ENCODE data around the gene SPSB1.

Gene SPSB1

DNA sequence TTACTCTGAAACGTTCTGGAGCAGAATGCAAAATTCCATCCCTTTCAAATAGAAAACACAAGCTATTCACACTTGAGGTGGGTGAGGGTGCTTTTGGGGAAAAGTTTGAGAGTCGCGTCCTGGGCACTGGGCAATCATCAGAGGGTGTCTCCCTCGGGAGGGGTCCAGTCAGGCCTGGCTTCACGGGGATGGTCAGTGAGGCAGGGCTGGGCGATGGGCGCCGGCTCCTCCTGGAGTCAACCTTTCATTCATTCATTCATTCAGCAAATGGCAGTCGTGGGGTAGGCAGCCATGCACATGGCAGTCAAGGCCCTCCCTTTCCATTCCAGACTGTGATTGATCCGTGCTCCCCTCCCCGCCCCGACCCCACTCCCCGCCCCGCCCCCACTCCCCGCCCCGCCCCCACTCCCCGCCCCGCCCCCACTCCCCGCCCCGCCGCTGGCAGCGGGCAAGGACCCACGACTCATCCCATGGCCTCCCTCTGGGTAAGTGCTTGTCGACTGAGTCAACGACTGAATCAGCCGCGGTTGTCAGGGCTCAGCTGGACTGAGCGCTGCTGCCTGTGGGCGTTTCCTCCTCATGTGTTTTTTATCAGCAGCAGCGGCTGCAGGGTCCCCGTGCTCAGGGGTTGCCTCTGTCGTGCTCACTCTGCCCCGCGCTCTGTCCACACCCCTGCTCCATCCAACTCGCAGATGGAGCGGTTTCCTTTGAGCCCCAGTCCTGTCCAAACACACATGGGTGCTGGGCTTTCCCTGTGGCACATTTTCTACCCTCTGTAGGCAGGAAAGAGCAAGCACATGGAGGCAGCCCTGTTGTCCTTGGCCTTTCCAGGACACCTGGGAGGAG is 12.5 kb upstream of the SPSB1 start:
- peak; percentile 95 for DNase-seq

DNA sequence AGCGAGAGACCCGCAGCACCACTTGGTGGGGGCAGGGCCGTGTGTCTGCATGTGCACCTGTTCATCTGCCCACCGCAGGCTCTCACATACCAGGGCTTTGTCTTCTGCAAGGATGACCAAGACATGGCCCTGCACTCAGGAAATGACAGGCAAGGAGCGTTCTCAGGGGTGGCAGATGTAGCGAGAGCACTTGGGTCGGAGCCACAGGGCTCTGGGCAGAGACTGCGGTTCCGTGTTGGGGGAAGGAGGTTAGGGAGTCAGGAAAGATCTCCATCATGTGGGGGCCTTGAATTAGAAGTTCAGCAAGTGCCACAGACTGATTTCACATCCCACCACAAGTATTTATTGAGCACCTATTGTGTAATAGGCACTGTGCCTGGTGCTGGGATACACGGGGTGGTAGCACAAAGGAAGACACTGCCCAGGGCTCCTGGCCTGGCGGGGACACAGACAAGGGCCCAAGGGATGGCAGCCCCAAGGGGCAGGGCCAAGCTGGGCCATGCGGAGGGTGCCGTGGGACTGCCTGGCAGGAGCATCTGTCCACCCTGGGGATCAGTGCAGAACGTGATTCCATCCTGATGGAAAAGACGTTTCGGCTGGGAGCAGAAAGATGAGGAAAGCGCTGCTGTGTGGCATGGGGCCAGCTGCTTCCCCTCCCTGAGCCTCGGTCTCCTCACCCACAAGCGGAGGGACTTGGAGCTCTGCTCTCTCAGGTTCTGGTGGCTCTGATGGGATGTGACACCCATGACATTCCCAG is 11.4 kb upstream of the SPSB1 start:
- peak; percentile 37 for DNase-seq

DNA sequence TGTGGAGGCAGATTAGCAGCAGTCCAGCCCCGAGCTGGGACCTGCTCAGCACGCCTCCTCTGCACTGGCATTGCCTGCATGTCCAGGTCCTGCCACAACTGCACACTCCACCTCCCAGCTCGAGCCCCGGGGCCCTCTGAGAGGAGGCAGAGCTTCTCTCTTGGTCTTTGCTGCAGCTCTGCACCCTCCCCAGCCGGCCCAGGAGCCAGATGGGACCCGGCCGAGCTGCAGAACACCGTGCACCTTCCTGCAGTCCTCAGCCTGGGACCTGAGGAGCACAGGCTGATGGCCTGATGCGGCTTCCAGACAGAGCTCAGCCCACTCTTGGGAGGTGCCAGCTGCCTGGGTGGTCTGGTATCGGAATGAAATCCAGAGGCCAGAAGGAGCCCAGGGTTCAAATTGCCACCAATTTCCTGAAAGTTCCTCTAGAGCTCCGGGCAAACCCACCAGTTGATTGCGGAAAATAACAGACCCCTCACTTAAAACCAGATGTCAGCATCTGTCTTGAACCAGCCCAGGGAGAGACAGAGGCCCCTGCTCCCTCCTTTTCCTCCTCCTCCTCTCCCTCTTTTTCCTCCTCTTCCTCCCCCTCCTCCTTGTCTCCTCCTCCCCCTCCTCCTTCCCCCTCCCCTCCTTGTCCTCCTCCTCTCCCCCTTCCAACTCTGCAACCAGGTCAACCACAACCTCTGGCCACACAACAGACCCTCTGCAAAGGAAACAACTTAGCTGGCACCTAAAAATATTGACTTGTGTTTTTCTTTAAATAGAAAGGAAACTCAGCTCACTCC is 10.6 kb upstream of the SPSB1 start:
- DNase-seq = no peak

DNA sequence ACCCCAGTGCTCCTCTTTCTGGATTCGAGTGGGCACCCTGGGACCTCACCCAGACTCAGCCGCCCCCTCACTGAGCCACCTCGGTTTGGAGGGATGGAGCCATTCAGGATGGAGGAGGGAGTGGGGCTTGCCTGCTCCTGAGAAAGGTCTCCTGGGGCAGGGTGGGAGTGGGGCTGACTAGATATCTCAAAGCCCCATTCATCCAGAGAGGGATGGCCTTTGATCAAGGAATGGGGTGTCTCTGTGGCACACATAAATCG is 10.1 kb upstream of the SPSB1 start:
- DNase-seq = no peak

DNA sequence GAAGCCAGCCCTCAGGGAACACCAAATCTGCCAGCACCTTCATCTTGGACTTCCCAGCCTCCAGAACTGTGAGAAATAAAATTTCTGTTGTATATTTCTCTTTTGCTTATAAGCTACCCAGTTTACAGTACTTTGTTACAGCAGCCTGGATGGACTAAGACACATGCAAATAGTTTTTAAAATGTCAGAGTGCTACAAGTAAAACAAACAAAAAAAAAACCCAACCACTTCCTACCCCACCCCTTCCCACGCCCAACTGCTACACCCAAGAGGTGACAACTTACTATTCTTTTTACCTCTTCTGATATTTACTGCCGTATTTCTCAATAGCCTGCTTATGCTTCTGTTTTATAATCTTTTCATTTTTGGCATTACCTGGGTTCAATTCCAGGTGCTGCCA is 8.6 kb upstream of the SPSB1 start:
- no peak for DNase-seq

DNA sequence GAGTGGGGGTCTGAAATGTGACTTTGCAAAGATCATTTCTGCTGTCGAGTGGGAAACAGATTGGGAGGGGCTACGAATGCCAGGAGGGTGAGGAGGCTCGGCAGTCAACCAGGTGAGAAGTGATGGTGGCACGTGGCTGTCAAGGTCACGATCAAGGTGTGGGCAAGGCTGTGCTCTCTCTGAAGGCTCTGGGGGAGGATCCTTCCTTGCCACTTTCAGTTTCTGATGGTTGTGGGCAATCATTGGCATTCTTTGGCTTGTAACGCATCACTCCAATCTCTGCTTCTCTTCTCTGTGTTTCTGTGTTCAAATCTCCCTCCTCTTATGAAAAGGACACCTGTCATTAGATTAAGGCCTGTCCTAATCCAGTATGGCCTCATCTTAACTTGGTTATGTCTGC is 6.1 kb upstream of the SPSB1 start:
- DNase-seq = no peak

DNA sequence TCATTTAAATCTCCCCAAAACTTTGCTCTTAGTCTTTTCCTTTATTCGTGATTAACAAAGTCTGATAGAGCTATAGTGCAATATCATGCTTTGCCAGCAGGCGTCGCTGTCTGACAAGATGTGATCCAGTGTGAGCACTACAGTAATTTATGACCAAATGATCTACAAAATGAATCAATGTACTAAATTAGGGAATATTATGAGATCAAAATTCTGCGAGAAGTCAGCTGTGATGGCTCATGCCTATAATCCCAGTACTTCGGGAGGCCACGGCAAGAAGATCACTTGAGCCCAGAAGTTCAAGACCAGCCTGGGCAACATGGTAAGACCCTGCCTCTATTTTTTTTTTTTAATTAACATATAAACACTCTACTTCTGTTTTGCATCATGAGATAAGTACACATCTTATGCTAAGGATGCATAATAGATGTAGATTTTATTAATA is 3.6 kb upstream of the SPSB1 start:
- peak; percentile 59 for DNase-seq

DNA sequence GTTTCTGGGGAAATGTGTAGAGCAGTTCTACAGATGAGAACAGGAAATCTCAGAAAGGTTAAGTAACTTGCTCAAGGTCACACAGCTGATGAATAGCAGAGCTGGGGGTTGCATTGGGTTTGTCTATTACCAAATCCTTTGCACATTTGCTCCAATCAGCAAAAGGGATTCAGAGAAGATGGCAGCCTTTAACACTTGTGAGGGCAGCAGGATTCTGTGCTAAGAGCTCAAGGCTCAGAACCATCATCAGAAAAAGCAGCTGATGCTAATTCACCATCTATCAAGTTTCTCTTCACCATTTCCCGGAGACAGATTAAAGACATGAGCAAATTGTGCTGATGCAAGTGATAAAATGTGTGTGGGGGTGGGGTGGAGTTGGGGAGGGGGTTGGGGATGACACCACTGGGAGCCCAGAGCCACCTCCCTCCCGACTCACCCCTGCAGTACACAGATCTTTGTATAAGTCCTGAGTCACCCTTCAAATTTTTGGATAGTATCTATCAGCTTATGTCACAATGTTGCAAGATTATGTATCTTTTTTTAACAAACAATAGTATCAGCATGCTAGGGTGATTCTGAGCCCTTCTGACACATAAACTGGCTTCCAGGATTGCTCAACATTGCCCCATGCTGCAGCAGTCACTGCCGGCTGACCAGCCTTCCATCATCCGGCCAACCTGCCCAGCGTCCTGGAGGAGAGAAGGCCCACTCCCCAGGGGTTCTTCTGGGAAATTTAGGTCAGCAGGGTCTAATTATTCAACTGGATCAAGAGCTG is 2.8 kb upstream of the SPSB1 start:
- peak; percentile 95 for DNase-seq

DNA sequence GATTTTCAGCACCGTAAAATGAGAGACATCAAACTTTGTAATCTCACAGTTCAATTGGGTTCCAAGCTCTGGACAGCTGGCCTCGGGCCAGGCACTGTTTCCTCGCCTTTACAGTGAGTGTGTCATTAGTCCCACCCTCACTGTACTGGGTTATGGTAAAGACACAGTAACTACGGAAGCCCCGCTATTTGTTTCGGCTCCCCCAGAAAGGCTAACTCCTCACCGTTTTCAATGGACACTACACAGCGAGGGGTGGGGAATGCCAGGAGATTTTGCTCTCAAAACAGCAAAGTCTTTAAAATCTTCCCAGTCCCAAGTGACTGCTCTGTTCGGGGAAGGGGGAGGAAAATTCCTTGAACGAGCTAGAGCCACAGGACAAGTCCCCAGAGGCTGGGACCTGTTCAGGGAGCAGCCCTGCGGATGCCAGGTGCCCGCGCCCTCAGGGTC is 757 bp upstream of the SPSB1 start:
- peak; percentile 64 for DNase-seq

DNA sequence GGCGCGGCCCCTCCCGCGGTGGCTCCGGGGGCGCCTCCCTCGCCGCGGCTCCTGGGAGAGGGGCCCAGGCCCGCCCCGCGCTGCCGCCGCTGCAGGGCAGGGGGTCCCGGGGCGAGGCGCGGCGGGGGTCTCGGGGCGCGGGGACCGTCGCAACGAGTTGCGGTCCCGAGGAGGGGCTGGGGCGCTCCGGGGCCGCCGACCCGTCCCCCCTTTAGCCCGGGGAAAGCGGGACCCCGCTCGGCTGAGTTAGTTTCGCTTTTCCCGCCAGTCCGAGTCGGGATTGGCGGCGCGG is 493 bp downstream of the SPSB1 start:
- no peak for DNase-seq

DNA sequence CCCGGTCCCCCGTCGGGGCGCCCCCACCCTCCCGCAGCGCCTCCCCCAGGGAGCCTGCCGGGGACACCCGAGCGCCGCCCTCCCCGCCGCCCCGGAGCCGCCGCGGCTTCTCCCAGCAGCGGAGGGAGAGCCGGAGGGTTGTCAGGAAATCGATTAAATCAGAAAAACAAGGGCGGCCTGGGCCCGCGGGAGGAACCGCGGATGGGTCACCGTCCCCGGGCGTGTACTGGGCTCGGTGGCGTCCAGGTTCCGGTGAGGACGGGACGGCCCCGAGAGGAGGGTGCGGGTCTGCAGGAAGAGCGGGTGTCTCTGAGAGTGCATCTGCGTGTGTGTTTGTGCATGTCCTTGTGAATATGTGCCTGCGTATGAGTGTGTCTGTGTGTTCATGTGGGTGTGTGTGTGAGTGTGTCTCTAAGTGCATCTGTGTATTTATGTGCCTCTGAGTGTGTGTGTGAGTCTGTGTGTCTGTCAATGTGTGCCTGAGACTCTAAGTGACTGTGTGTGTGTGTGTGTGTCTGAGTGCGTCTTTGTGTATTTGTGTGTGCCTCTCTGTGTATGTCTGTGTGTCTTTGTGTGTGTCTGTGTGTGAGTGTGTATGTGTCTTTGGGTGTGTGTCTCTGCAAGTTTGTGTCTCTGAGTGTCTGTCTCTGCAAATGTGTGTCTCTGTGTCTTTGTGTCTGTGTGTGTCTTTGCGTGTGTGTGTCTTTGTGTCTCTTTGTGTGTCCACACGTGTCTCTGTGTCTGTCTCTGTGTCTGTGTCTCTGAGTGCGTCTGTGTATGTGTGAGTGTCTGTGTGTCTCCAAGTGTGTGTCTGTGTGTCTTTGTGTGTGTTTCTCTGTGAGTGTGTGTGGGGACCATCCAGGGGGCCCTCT is 1.1 kb downstream of the SPSB1 start:
- peak; percentile 41 for DNase-seq

DNA sequence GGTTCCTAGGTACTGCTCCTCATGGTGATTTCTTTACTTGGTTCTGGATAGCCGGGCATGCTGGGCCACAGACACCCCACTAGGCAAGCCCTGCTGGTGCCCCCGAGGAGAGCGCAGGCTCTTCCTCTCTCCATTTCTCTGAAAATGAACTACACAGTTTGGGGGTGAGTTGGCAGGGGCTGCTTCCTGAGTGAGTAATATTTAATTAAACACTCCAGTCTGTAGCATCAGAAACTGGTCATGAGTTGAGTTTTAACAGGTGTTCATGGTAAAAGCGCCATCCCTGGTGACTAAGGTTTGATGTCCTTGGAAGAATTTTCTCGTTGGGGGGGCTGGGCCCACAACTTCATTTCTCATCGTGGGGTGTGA is 1.7 kb downstream of the SPSB1 start:
- DNase-seq = peak; percentile 93

DNA sequence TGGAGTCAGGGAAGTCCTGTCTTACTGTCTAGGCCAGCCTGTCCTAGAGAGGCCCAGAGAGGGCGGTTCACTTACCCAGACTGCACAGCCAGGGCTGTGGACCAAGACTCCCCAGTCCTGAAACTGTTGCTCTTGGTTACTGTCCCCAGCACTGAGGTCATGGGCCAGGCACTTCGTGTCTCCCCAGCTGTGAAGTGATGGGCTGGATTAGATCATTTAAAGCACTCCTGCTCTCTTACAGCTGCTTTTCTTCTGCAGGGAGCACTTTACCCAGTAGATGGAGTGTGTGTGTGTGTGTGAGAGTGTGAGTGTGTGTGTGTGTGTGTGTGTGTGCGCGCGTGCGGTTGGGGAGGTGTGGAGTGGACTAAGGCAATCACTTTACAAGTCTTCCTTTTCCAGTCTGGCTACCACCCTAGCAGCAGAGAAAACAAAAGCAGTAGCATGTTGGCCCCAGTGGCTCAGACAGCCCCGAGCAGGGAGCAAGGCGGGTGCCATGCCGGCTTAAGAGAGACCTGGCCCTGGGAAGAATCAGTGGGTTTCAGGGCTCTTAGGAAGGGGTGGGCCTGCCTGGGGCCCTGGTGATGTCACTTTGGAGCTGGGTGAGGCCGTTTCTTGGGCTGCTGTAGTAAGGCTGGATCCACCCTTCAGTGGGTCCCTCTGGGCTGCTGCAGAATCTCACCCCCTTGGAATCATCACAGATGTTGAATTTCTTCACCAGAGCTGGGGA is 2.4 kb downstream of the SPSB1 start:
- DNase-seq = peak; percentile 69

DNA sequence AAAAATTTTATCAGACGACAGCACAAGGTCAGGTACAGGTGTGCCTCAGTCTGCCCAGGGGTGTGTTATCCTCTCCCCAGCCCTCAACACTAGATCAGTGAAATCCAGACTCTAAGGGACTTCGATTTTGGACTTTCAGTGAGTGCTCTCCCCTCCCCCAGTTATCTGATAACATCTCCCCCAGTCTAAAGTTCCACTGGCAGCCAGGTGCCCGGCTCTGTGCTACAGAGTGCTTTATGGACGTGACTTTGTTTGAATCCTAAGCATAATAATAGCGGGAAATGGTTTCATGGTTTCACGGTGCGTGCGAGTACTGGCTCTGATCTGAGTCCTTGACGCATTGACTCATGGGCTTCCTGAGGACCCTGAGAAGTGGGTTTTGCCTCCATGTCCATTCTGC is 3.2 kb downstream of the SPSB1 start:
- no peak for DNase-seq

DNA sequence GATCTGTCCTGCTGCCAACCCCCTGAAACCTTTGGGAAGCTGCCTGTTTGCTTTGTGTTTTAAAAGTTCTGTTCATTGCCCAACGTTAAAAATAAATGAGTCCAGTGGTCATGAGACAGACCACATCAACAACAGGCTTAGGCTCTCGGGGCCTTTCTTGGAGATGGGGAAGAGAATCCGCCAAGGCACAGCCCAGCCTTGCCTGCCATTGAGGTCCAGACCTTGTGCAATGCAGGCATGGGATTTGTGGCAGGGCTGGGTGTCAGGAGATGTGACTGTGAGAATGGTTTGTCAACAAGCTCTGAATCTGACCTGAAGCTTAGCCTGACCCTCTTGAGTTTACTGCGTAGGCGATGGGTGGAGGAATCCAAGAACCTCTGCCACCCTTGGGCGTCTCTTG is 4.2 kb downstream of the SPSB1 start:
- no peak for DNase-seq

DNA sequence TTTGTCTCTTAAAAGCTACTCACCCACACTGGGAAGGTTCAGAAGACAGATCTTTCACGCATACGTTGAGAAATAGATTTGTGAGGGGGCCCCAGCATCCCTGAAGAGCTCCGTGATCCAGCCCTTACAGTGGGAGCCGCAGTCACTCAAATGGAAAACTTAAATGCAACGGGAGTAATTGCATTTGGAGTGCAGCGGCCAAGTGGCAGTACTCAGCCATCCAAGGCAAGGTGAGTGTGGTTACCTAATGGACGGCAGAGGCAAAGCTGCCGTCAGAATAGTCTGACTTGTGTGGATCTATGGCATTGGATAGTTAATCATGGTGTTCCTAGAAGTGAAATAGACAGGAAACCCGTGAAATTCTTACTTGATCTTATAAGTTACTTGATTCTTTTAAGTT is 5.1 kb downstream of the SPSB1 start:
- DNase-seq = no peak

DNA sequence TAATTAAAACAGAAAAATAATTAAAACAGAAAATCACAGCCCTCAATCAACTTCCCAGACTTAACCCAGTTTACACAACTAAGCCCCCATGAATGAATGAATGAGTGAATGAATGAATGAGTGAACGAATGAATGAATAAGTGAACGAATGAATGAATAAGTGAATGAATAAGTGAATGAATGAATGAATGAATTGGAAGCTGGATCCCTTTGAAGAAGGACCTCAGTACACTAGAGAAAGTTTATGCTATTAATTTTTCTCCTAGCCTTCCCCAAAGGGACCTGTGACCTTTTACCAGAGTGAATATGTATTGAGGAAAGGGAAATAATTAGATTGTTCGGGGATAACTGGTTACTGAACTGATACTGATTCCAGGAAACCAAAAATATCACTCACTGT is 5.6 kb downstream of the SPSB1 start:
- DNase-seq = no peak

DNA sequence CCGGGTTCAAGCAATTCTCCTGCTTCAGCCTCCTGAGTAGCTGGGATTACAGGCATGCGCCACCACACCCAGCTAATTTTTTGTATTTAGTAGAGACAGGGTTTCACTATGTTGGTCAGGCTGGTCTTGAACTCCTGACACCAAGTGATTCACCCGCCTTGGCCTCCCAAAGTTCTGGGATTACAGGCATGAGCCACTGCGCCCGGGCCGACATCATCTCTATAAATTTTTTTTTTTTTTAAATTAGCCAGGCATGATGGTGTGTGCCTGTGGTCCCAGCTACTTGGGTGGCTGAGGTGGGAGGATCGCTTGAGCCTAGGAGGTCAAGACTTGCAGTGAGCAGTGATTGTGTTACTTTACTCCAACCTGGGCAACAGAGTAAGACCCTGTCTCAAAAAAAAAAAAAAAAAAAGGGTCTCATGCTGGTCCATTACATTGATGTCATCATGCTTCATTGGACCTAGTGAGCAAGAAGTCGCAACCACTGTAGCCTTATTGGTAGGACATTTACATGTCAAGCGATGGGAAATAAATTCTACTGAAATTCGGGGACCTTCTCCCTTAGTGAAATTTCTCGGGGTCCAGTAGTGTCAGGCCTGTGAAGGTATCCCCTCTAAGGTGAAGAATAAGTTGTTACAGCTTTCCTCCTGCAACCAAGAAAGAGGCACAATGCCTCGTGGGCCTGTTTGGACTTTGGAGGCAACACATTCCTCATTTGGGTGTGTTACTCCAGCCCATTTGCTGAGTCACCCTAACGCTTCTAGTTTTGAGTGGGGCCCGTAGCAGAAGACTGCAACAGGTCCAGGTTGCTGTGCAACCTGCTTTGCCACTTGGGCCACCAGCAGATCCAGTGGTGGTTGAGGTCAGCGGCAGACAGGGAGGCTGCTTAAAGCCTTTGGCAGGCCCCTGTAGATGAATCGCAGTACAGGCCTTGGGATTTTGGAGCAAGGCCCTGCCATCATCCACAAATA is 7.2 kb downstream of the SPSB1 start:
- peak; percentile 57 for DNase-seq

DNA sequence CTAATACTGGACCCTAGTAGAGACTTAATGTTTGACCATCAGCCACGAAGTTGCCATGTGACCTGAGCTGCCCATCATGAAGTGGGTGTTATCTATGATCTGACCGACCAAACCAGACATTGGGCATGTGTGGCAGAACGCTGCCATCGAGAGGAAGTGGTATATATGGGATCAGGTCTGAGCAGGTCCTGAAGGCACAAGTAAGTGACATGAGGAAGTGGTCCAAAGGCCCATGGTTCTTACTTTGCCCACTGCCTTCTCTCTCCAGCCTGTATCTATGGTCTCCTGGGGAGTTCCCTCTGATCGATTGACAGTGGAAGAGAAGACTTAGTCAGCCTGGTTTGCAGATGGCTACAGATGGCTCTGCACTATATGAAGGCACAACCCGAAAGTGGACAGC is 7.9 kb downstream of the SPSB1 start:
- DNase-seq = no peak

Measured in HCEC 1CT (cell line).